KG1 (cell line): ENCODE data around the gene DAB1.

Experiments
- DNase-seq: peaks from one replicate; lab custom pipeline; 2025; lab: John Stamatoyannopoulos, UW

Gene DAB1

GRCh38 chr1:57162607-57163261, 261.1 kb downstream of the DAB1 start:
- DNase-seq, result no peak

GRCh38 chr1:57160594-57160993, 263.3 kb downstream of the DAB1 start:
- DNase-seq, result no peak

- no peak for DNase-seq
These were observed 265.3 kb downstream of the DAB1 start for GRCh38 chr1:57158604-57158998.

- DNase-seq, result no peak
These were observed 265.8 kb downstream of the DAB1 start for GRCh38 chr1:57157818-57158603.

- no peak for DNase-seq
These were observed 267.0 kb downstream of the DAB1 start for GRCh38 chr1:57156907-57157306.

GRCh38 chr1:57146100-57146499, 277.8 kb downstream of the DAB1 start:
- no peak for DNase-seq

- no peak for DNase-seq
These were observed 280.9 kb downstream of the DAB1 start for GRCh38 chr1:57142999-57143398.

GRCh38 chr1:57142169-57142568, 281.7 kb downstream of the DAB1 start:
- no peak for DNase-seq

- DNase-seq, result no peak
These were observed 285.3 kb downstream of the DAB1 start for GRCh38 chr1:57138432-57139078.

GRCh38 chr1:57137980-57138379, 285.9 kb downstream of the DAB1 start:
- no peak for DNase-seq

- no peak for DNase-seq
These were observed 289.1 kb downstream of the DAB1 start for GRCh38 chr1:57134803-57135202.

GRCh38 chr1:57133686-57134085, 290.2 kb downstream of the DAB1 start:
- no peak for DNase-seq

- no peak for DNase-seq
These were observed 290.8 kb downstream of the DAB1 start for GRCh38 chr1:57132993-57133622.

GRCh38 chr1:57131701-57132394, 292.0 kb downstream of the DAB1 start:
- DNase-seq, result no peak

- no peak for DNase-seq
These were observed 292.6 kb downstream of the DAB1 start for GRCh38 chr1:57131257-57131656.

GRCh38 chr1:57129865-57130264, 294.0 kb downstream of the DAB1 start:
- DNase-seq, result no peak

- DNase-seq, result no peak
These were observed 295.9 kb downstream of the DAB1 start for GRCh38 chr1:57127976-57128375.

- no peak for DNase-seq
These were observed 299.0 kb downstream of the DAB1 start for GRCh38 chr1:57124768-57125446.

- DNase-seq, result no peak
These were observed 299.7 kb downstream of the DAB1 start for GRCh38 chr1:57124170-57124569.

GRCh38 chr1:57122031-57122430, 301.8 kb downstream of the DAB1 start:
- no peak for DNase-seq

GRCh38 chr1:57118948-57119603, 304.8 kb downstream of the DAB1 start:
- DNase-seq, result no peak
